Measurements from ENCODE around the gene RBL2. TPM values are rescaled to one million over a fixed set of nuclear protein-coding genes. Genes with fewer than 3 reads are reported as not detected.

RBL2 gene
- total and polyA plus RNA-seq, 9 of the 15 experiments (the other 6 are each of a cell fraction or from before 2014, with no cell fraction given), result 7.8 to 76.3 (median 28.5) TPM

DNA sequence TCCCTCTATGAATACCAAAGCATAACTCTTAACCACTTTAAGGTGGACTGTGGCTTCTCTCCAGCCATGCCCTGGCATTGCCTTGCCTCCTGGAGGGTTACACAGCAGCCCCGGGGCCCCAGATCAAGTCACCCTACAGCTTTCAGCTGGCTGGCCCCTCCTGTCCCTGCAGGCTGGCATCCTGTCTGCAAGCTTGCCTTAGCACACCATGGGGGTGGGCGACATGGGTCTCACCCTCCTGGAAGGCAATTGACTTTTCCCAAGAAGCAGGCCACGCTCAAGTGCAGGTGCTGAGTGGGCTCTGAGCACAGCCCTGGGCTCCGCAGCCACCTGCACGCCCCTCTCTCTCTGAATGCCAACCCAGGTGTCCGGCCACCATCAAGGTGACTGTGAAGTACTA lies 94.5 kb downstream of the RBL2 start:
- Histone ChIP-seq H3K9me1 (ENCODE audit: control insufficient read depth, insufficient read depth, low read length) (no peaks in the 10 kb centered on the region), H3K4me3 (no peak overlapping the region), H3K9ac (ENCODE audit: insufficient read depth in 1 of 2, low read depth in 2 of 2, low read length in 2 of 2) (no peak overlapping the region), H3K4me1 (replicated peaks in 1 of 2; ENCODE audit: control insufficient read depth in 2 of 2, insufficient read depth in 2 of 2, low read length in 2 of 2) (no peaks in the 10 kb centered on the region), H4K20me1 (replicated peaks; ENCODE audit: control insufficient read depth, insufficient read depth, low read length) (no peaks in the 10 kb centered on the region), H3K4me2 (ENCODE audit: insufficient read depth, low read length) (no peak overlapping the region), H3K9me3 (replicated peaks; ENCODE audit: control insufficient read depth, insufficient read depth, low read depth, low read length) (no peaks in the 10 kb centered on the region), H3K27ac (ENCODE audit: extremely low read depth, low read depth, low read length) (no peak overlapping the region), H3K79me2 (ENCODE audit: control insufficient read depth, insufficient read depth, low read length) (no peaks in the 10 kb centered on the region), H3K27me3 (ENCODE audit: control insufficient read depth in 2 of 2, insufficient read depth in 2 of 2, low read length in 2 of 2) (peaks cover 33 to 47% of the 10 kb centered on the region in 2 experiments; a peak in 4 of 5 replicates), H2AFZ (ENCODE audit: low read depth, low read length) (no peak overlapping the region), H3K36me3 (ENCODE audit: control insufficient read depth, insufficient read depth, low read length) (no peaks in the 10 kb centered on the region)
- no TSS peak for BruUV-seq (replicated peaks)
- DNase-seq (ENCODE audit: extremely low read depth in 1 of 4, low spot score in 3 of 4) (no peak), FAIRE-seq (no peak), ATAC-seq (no peak)
- TF ChIP-seq ZNF445 (CRISPR knock-in tag; IDR thresholded peaks at IDR 0.05; ENCODE audit: low read depth) (no peak), YY1 (IDR thresholded peaks at IDR 0.05; ENCODE audit: borderline replicate concordance in 1 of 3, control insufficient read depth in 1 of 3, extremely low read depth in 1 of 3, insufficient read depth in 3 of 3, insufficient read length in 1 of 3, insufficient replicate concordance in 2 of 3, low read depth in 1 of 3, low read length in 2 of 3) (no peak), MAFK (IDR thresholded peaks at IDR 0.05; ENCODE audit: low read length) (no peak), SAFB2 (IDR thresholded peaks at IDR 0.05; ENCODE audit: borderline replicate concordance, low read depth, low read length, severe bottlenecking) (no peak)
- WGBS (ENCODE audit: insufficient coverage, low coverage, missing lambda C conversion rate), result 3% methylated on average over 6 of the region's 6 CpGs
- intact Hi-C loops (cut with micrococcal nuclease), result no loop called here
- ChIA-PET CTCF (ENCODE audit: low intra/inter-chr PET ratio) (no interaction called here), POLR2A (interaction anchor here (0.7 kb wide), 1 partner anchor 134 kb away, joined by 4 read pairs; no protein-coding TSS in a partner anchor)
- in situ Hi-C loops (cut with MboI), result no loop called here

DNA sequence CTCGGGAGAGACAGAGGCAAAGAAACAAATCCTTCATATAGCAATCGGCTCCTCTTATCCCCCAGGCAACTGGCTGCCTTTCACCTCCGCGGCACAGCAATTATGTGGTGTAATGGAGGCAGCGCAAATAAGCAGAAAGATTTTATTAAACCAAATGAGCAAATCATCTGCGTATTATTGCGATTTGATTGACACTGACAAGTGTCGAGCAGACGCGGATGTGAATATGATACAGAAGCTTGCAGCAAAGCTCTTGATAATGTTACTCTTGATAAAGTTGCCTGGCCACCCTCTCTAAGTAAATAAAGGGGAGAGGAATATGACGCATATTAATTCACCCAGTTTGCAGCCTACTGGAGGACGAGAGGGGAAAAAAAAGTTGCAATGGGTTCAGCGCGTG lies 95.2 kb downstream of the RBL2 start:
- no peak overlapping the region for H2AFZ ChIP-seq (ENCODE audit: low read depth, low read length)
- H3K9me3 ChIP-seq (replicated peaks; ENCODE audit: control insufficient read depth, insufficient read depth, low read depth, low read length), result no peaks in the 10 kb centered on the region
- no TSS peak for BruUV-seq (replicated peaks)
- no peaks in the 10 kb centered on the region for H3K4me1 ChIP-seq (replicated peaks in 1 of 2; ENCODE audit: control insufficient read depth in 2 of 2, insufficient read depth in 2 of 2, low read length in 2 of 2)
- H3K9ac ChIP-seq (ENCODE audit: insufficient read depth in 1 of 2, low read depth in 2 of 2, low read length in 2 of 2), result no peak overlapping the region
- CTCF ChIA-PET (ENCODE audit: low intra/inter-chr PET ratio), result no interaction called here
- ATAC-seq, result no peak
- DNase-seq (ENCODE audit: extremely low read depth in 1 of 4, low spot score in 3 of 4), result no peak
- H3K79me2 ChIP-seq (ENCODE audit: control insufficient read depth, insufficient read depth, low read length), result no peaks in the 10 kb centered on the region
- H3K27ac ChIP-seq (ENCODE audit: extremely low read depth, low read depth, low read length), result no peak overlapping the region
- H3K9me1 ChIP-seq (ENCODE audit: control insufficient read depth, insufficient read depth, low read length), result no peaks in the 10 kb centered on the region
- POLR2A ChIA-PET, result interaction anchor here (0.6 to 0.9 kb wide), 2 partner anchors 26 to 194 kb away, joined by 3 to 5 read pairs; partner anchors contain the start of gene AKTIP
- in situ Hi-C loops (cut with MboI), result no loop called here
- H3K4me3 ChIP-seq, result no peak overlapping the region
- H3K27me3 ChIP-seq (ENCODE audit: control insufficient read depth in 2 of 2, insufficient read depth in 2 of 2, low read length in 2 of 2), result peaks cover 26 to 39% of the 10 kb centered on the region in 2 experiments; a peak in 3 of 5 replicates
- intact Hi-C loops (cut with micrococcal nuclease), result no loop called here
- WGBS (ENCODE audit: insufficient coverage, low coverage, missing lambda C conversion rate), result 10% methylated on average over 14 of the region's 14 CpGs
- H3K36me3 ChIP-seq (ENCODE audit: control insufficient read depth, insufficient read depth, low read length), result no peaks in the 10 kb centered on the region
- FAIRE-seq, result no peak
- no peaks in the 10 kb centered on the region for H4K20me1 ChIP-seq (replicated peaks; ENCODE audit: control insufficient read depth, insufficient read depth, low read length)
- no peak overlapping the region for H3K4me2 ChIP-seq (ENCODE audit: insufficient read depth, low read length)
- TF ChIP-seq NELFE (IDR thresholded peaks at IDR 0.05; ENCODE audit: insufficient read depth, insufficient read length) (no peak), PKNOX1 (IDR thresholded peaks at IDR 0.05) (peak; percentile 46; the same call in 1 of the 2 replicates), ZBTB5 (IDR thresholded peaks at IDR 0.05) (no peak), GATA2 (CRISPR knock-in tag; IDR thresholded peaks at IDR 0.05) (no peak), FOXA3 (CRISPR knock-in tag; conservative IDR thresholded peaks at IDR 0.05 in 1 of 2, IDR thresholded peaks at IDR 0.05 in 1 of 2) (peak in 1 of 2 experiments; percentile 56; a peak in 2 of 4 replicates), PCBP1 (IDR thresholded peaks at IDR 0.05; ENCODE audit: low read depth, low read length, poor library complexity, severe bottlenecking) (no peak)
